ENCODE measurements around the gene HMCES.
A peak's percentile ranks its signal among the peaks of the same experiment; 100 is the strongest.
"Not testable (repeated sequence)": the region's sequence is repeated elsewhere in the genome, so short reads cannot be mapped to it uniquely, and the experiment has no call there.

The HMCES gene

GRCh38 chr3:129259612-129260477 lies 18.8 kb upstream of the HMCES start:
- DNase-seq (ENCODE audit: low read depth) = no peak

GRCh38 chr3:129260606-129261005 lies 18.1 kb upstream of the HMCES start:
- no peak for DNase-seq (ENCODE audit: low read depth)

GRCh38 chr3:129261894-129262293 lies 16.8 kb upstream of the HMCES start:
- no peak for DNase-seq (ENCODE audit: low read depth)

GRCh38 chr3:129263161-129263910 lies 15.3 kb upstream of the HMCES start:
- no peak for DNase-seq (ENCODE audit: low read depth)

GRCh38 chr3:129264994-129265393 lies 13.7 kb upstream of the HMCES start:
- not testable (repeated sequence) for DNase-seq (ENCODE audit: low read depth)

- no peak for DNase-seq (ENCODE audit: low read depth)
Measured at GRCh38 chr3:129266651-129267050, 12.0 kb upstream of the HMCES start.

GRCh38 chr3:129268396-129268795 lies 10.3 kb upstream of the HMCES start:
- DNase-seq (ENCODE audit: low read depth) = no peak

GRCh38 chr3:129271674-129272073 lies 7.0 kb upstream of the HMCES start:
- DNase-seq (ENCODE audit: low read depth) = no peak

GRCh38 chr3:129276385-129276784 lies 2.3 kb upstream of the HMCES start:
- DNase-seq (ENCODE audit: low read depth) = no peak

GRCh38 chr3:129277829-129278271 lies 820 bp upstream of the HMCES start:
- no peak for DNase-seq (ENCODE audit: low read depth)

GRCh38 chr3:129278966-129279906 lies 566 bp downstream of the HMCES start:
- peak; percentile 41 for DNase-seq (ENCODE audit: low read depth)

GRCh38 chr3:129280183-129280582 lies 1.5 kb downstream of the HMCES start:
- DNase-seq (ENCODE audit: low read depth) = no peak

- no peak for DNase-seq (ENCODE audit: low read depth)
Measured at GRCh38 chr3:129281726-129282125, 3.1 kb downstream of the HMCES start.

- no peak for DNase-seq (ENCODE audit: low read depth)
Measured at GRCh38 chr3:129282727-129283327, 4.2 kb downstream of the HMCES start.

- DNase-seq (ENCODE audit: low read depth) = no peak
Measured at GRCh38 chr3:129286081-129286480, 7.4 kb downstream of the HMCES start.

- no peak for DNase-seq (ENCODE audit: low read depth)
Measured at GRCh38 chr3:129288446-129288845, 9.8 kb downstream of the HMCES start.

- no peak for DNase-seq (ENCODE audit: low read depth)
Measured at GRCh38 chr3:129289201-129289921, 10.7 kb downstream of the HMCES start.

GRCh38 chr3:129291236-129291886 lies 12.7 kb downstream of the HMCES start:
- no peak for DNase-seq (ENCODE audit: low read depth)

GRCh38 chr3:129295286-129295685 lies 16.6 kb downstream of the HMCES start:
- DNase-seq (ENCODE audit: low read depth) = no peak
